GM18499 (cell line): ENCODE measurements around the gene ZNF710.

ENCODE experiments used
- ATAC-seq: cut with Tn5 transposase; IDR thresholded peaks from one replicate; pipeline ENCODE4 v1.9.1; 2021; ENCODE audit warnings: moderate number of reproducible peaks; ENCODE audit not compliant: insufficient read depth, unreplicated experiment

The ZNF710 gene

GRCh38 chr15:90126022-90126421, 124.9 kb downstream of the ZNF710 start:
- ATAC-seq, result no peak

- no peak for ATAC-seq
These were observed 125.7 kb downstream of the ZNF710 start for GRCh38 chr15:90126596-90127435.

- no peak for ATAC-seq
These were observed 129.2 kb downstream of the ZNF710 start for GRCh38 chr15:90130291-90130690.
